DMS 273 (cell line): ENCODE results near the gene GGCT.

ENCODE experiments used
- DNase-seq: peaks from one replicate; lab custom pipeline; 2025; ENCODE audit not compliant: unreplicated experiment; lab: John Stamatoyannopoulos, UW

GGCT gene

DNA sequence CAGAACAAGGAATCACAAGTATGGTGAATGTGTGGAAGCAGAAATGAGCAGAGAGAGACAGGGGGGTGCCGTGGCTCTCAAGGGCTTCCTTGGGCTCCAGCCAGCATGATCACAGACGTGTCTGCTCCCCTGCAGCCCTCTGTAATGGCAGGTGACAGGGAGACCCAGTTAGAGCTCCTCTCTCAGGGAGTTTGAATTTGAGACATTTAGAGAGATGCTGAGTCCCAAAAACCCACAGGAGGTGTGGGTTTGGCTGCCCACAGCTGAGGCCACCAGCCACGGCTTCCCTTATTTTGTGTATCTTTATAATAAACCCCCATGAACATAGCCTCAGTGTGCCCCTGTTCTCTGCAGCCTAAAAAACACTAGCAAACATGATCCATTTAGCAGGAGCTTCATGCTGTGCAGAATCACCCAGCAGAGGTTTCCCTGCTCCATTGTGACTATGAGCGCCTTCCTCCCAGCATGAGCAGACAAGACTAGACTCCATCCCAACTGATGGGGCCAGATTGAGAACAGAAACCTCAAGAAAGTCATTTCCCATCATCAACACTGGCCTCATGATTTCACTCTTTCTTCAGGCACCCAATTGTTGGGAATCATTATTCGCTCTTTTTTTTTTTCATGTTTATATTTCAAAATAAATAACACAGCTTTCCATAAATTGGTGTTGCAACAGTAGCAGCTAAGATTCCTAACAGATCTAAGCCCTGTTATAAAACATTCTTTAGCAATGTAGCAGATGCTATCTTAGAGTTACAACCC is 39.4 kb downstream of the GGCT start:
- peak; percentile 80 for DNase-seq

DNA sequence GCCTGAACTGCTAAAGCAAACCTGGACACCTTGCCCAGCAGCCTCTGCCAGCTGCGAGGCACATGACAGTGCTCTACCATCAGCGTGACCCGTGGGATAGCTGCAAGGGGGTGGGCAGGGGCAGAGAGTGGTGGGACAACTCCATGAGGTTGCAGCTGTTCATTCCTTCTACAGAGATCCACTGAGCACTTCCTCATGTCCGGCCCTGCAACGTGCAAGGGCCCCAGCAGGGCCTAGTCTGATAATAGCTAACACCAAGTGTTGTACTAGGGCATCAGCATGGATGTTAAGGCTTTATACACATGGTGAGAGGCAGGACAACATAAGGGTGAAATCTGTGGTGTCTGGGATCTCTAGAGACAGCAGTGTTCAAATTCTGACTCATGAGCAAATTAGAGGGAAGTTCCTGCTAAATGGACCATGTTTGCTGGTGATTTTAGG is 40.4 kb downstream of the GGCT start:
- peak; percentile 75 for DNase-seq

DNA sequence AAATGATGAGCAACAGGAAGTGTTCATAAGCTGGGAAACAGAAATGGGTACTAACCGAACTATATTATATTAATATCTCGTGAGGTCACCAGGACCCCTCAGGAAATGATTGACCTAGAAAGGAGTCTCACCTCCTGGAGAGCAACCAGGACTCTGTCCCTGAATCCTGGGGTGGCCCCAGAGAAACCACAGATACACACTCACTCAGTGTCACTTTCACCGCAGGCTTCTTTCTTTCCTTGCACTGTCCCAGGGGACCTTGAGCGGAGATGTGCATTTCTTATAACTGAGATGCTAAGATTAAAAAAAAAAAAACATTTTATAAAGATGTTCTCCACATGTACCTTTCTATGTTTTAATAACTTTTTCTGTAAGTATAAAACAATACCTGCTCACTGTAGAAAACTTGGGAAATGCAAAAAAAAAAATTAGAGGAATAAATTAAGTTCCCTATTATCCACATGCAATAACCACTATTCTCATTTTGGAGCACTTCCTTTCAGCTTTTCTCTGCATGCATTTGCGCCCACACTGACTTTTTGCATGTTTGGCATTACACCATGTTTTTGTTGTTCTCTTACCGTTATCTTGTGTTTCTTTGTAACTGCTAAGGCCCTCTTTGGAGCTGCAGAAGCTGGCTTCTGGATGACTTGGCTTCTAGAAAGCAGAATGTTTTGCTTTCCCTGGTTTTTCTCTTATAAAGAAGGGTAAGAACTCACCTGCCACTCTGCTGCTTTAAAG is 41.1 kb downstream of the GGCT start:
- no peak for DNase-seq

DNA sequence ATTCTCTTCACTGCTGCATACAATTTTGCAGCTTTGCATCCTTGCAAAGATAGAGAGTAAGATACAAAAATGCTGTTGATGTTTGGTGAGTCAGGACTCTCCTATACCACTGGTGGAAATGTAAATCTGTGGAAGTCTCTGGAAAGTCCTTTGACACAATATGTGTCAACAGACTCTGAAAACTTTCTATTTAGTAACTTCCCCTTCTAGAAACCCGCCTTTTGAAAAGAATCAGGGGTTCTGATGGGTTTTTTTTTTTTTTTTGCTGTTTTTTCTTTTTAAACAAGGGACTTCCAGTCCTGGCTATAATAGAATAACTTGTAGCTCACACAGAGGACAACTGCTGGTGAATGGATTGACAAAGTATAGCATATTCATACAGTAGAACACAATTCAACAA is 42.5 kb downstream of the GGCT start:
- no peak for DNase-seq

DNA sequence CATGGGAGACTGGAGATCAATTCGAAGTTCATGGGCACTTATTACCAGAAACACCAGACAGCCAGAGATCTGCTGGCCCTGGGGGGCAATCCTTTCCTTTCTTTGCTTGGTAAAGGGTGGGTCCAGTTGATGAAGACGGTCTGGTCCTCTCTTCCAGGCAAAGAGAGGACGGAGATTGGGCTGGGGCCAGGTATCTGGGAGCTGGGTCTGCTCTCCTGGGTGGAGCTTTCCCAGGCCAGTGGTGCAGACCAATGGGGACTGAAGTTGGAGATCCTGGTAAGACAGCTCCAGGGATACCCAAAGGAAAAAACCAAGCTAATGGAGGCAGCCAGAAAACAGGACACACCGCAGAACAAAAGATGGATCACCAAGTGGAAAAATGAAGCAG is 44.4 kb downstream of the GGCT start:
- peak; percentile 63 for DNase-seq

DNA sequence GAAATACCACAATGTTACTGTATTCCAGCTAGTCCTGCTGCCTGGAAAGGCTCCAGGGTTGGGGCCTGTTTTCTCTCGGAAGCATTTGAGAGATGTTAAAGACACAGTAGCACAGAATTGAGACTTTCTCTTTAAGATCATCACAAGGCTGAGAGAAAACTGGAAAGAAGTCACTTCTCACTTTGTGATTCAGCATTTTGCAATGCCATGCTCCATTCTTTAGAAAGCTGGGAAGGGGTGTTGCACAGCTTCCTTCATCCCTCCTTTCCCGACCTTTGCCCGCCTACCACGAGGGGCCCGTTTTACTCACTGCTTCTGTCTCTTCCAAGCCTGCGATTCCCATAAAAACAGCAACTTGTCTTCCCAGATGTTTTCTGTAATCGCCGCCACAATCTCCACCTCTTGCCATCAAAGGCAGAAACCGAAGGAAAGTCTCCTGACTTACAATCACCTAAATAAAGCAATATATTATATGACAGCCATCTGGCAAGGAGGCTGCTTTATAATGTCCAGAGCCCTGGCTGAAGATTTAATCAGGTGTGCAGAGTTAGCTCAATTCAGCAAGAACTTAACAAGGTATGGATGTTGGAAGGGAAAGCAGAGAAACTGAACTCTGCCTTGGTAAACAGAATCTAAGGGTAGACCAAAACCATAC is 44.9 kb downstream of the GGCT start:
- DNase-seq: peak; percentile 84

DNA sequence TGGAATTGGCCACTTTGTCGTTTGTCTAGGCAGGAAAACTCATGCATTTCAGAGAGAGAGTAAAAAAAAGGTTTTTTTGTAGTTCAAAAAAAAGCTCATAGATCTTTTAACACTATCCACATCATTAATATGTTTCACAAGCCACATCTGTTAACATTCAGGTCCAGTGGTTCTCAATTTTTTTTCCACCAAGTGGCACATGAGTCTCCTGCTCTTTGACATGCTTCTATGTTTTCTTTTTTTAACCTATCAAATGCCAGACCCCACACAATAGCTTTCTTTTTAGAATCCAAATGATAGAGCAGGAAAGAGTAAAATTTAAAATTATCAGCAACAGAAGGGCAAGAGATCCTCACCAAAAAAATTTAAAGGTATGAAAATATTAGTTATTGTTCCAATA is 46.3 kb downstream of the GGCT start:
- no peak for DNase-seq

DNA sequence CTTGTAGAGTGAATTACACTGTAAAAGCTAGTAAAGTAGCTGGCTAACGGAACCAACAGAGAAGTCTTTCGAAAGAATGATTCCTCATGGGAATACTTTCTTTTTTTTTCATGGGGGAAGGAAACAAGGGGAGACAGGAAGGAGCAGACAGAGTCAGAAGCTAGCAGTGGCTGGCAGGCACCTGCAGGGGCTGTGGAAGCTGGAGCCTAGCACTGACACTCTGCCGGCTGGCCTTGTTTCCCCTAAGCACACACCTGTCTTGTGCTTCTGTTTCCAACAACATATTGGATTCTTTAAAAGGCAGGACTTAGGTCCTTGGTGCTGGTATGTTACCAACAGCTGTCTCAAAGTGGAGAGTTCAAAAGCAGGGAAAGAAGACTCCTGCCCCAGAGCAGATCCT is 50.7 kb downstream of the GGCT start:
- peak; percentile 65 for DNase-seq

DNA sequence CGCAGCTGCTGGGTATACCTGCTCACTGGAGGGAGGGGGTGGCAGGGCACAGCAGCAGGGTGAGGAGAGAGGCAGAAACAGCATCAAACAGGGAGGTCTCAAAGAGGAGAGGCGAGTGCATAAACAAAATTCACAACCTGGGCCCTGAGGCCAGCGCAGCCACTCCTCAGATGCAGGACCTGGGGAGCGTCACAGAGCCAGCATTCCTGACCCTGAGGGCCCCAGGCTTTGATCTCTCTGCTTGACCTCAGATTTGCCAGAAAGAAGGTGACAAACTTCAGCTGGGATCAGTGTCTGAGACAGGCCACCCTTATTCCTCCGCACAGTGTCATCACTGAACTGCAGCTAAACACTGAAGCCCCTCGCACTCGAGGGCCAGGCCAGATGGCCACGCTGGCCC is 51.6 kb downstream of the GGCT start:
- DNase-seq: no peak

DNA sequence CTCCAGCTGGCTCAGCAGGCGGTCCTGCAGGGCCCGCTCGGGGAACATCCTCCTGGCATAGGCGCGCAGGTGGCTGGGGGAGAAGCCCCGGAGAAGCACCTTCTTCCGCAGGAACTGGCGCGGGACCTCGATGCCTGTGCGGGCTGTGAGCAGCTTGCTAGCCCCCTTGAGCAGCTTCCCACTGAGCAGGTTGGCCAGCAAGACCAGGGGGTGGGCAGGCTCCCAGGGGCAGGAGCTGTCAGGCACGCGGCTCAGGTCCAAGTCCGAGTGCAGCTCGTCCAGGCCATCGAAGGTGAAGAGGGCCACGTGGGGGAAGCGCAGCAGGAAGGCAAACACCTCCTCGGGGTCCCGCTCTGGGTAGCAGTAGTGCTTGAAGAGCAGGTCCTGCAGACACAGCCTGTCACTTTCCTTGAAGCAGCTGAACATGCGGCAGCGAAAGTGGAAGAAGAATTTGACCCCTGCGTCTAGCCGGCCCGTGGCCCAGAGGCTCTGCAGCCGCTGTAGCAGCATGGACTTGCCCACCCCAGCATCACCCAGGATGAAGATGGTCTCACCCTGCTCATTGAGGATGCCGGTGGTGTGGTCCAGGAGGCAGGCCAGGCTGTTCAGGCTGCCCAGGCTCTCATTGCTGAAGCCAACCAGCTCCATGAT is 52.2 kb downstream of the GGCT start:
- DNase-seq: no peak

DNA sequence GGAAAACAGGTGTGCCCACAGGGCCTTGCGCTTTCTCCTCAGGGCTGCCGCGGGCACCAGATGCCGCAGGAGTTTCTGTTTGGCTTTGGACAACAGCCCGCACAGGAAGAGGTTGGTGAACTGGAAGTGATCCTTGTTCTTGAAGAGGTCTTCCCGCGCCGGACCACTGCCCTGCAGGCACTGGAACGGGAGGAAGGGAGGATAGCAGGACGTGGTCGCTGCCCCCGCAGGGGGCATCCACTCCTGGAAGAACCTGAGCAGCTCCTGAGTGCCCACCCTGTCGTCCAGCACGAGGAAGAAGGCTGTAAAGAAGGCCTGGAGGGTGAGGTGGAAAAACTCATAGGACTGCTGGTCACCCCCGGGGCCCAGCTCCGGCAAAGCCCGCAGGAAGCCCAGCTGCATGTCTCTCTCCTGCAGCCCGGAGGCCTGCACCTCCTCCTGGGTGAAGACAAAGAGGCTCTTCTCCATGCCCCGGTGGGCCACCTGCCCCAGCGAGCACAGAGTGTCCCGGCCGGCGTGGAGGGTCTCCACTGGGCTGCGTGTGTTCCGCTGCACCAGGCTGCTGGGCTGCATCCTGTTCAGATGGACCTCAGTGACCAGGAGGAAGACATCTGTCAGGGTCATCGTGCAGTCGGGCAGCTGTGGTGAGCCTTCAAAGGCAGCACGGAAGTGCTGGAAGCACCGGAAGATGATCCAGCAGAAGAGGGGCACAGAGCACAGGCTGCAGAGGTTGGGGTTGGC is 52.9 kb downstream of the GGCT start:
- DNase-seq: no peak

DNA sequence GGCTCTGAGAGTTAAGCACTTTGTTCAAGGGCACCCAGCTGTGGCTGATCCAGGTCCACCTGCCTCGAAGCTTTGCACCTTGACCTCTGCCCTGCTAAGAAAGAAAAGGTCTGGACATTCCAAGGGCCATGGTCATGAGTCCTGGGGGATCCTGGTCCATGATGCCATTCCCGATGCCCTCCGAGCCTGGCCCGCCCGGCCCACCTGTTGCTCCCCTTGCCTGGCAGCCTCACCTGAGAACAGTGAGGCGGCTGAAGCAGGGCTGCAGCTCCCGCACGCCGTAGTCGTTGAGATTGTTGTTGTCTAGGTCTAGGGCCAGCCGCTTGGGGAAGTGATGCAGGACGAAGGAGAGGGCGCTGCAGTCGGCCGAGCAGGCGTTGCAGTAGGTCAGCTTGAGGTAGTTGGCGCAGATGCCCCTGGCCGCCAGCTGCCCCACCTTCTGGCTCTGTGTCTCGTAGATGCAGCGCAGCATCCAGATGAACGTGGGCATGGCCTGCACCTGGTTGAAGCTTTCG is 53.6 kb downstream of the GGCT start:
- DNase-seq: no peak

DNA sequence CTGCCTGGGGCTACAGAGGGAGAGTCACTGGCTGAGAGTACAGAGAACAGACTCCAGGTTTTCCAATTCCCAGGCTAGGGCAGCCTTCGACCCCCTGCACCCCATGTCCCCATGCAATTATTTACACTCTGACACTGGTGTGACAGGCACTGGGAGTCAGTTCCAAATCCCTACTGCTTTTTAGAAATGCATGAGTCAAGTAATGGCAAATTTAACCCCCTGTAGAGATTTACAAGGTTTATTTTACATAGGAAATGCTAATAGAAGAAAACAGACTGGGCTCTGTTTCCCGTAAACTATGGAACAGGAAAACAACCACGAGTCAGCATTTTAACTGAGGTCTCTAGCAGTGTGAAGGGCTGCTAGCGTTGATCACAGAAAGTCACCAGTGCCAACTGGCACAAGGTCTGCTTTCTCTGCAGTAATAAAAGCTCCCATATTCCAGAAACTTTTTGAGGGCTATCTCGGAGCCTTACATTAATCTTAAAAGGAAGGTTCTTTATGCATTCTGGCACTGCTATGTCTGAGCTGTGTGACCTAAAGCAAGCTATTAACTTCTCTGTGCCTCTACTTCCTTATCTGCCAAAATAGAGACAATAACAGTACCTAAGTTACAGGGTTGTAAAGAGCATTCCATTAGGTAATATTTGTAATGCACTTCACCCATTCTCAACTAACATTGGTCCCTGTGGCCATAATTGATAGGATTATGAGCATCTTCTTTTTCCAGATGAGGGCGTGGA is 54.2 kb downstream of the GGCT start:
- DNase-seq: no peak

DNA sequence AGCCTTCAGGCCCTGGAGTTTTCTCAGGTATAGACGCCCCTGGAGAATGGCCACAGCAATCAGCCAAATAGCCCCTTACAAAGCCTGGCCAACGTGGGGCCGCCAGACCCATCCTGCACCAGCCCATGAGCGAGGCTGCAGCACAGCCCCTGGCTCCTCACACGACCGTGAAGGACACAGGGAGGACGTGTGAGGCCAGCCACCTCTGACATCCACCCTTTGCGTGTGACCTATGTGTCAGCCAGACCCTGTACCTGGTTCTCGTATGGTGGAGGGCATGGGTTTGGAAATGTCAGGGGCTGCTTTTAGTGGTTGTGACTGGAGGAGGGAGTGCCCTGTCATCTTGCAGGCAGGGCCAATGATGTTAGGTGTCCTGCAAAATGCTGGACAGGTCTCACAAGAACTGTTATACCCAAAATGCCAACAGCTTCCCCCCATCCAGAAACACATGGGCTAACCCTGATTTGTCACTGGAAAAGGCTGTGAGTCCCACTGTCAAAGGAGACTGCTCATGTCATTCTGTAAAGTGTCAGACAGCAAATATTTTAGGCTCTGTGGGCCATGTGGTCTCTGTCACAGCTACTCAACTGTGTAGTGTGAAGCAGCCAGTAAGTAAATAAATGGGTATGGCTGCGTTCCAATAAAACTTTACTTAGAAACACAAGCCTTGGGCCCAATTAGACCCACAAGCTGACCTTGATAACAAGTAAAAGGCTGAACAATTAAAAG is 56.0 kb downstream of the GGCT start:
- no peak for DNase-seq

DNA sequence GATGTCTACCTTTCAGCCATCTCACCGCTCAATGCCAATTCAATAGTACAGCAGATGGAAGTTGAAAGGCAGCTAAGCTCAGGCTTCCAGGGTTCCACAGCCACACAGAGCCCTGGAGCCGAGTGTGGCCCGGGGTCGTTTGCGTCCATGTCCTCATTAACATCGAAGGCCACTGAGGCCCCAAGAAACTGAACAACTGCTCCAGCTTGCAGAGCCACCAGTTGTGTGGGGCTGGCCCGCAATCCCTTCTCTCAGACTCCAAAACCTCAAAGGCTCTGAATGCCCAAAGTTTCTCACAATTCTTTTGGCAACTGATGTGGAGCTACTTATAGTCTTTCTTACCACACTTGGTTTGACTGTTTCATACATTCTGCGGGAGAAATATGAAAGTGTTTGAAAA is 57.2 kb downstream of the GGCT start:
- no peak for DNase-seq
